GM21619 (cell line): Measurements from ENCODE around the gene SLC25A48.

Experiments
- ATAC-seq: cut with Tn5 transposase; IDR thresholded peaks from one replicate; pipeline ENCODE4 v1.9.1; 2021; ENCODE audit not compliant: unreplicated experiment

SLC25A48 gene

GRCh38 chr5:135913713-135914626 is 79.5 kb downstream of the SLC25A48 start:
- no peak for ATAC-seq

GRCh38 chr5:135915466-135916001 is 81.1 kb downstream of the SLC25A48 start:
- ATAC-seq = no peak

DNA sequence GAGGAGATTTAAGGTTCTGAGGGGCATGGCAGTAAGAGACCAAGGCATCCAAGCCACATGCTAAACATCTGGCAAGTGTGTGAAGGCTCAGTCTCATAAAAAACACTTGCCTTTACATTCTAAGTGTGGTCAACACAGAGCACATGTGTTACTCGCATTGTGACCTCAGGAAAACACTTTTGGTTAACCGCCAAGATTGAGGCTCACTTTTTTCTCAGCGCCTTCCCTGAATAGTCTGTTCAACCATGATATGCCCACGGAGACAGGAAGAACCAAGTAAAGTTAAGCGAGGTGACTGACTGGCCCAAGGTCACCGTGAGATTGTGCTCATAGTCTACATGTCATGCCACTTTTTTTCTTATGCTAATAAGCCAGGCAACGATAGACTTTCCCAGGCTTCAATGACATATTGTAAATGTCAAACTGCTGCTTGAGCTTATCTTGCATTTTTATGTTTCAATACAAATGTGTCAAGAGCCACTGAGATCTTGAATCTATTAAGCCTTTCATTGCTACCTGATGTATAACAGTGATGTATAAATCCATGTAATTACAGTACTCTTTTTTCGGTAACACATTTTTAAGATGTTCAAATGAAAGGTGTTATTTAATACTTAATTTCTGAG is 82.3 kb downstream of the SLC25A48 start:
- no peak for ATAC-seq

GRCh38 chr5:135920199-135920598 is 85.7 kb downstream of the SLC25A48 start:
- no peak for ATAC-seq

DNA sequence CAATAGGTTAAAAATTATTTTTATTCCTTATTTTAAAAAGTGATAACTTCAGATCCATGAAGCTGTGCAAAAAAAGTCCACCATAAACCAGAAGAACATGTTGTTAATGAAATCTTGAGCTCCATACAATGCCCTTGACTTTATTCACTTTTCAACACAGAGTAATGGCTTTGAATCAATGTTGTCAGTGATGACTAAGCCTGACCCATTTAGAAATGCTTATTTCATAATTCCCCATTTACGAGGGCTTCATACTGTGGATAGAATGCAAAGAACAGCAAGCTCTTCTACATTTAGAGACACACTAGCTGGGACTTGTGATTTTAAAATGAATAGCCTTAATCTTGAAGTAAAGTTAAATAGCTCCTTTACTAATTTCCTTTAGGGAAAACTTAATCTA is 86.9 kb downstream of the SLC25A48 start:
- ATAC-seq = no peak

DNA sequence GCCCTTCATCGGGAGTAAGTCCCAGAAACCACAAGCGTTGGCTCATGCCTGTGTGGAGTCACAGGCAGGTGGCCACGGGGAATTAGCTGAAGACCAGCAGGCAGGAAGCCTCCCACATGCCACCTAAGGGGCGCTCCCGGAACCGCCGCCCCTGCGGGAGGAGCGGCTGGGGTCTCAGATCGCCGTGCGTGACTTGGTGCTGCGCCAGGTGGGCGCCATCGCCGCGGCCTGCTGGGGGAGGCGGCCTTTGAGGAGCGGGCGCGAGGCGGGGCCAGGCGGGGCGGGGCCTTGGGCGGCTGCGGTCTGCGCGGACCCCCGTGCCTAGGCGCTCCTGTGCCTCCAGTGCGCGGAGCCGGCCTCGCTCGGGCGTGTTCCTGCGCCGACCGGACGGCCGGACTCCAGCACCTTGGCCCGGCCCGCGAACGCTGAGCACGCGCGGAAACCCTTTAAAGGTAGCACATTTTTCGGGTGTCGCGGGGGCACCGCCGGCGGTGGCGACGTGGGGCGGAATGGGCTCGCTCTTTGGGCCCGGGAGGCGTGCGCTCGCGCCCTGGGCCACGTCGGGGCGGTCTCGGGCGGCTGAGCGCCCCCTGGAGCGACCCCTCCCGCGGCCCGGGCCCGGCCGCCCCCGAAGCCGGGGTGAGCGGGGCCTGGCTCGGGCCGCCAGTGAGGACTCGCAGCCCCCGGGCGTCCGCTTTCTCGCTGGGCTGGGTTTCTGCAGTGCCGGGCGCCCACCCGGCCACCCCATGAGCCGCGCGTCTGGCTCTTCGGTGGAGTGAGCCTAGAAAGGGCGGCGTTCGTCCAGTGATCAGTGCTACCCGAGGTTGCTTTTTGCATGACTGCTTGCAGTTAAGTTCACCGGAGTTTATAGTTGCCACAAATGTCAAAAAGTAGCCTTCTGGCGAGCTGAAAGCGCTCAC is 95.8 kb downstream of the SLC25A48 start:
- no peak for ATAC-seq

- ATAC-seq = no peak
Observed at GRCh38 chr5:135930949-135931295, 96.5 kb downstream of the SLC25A48 start.

GRCh38 chr5:135934939-135935338 is 100.5 kb downstream of the SLC25A48 start:
- no peak for ATAC-seq

DNA sequence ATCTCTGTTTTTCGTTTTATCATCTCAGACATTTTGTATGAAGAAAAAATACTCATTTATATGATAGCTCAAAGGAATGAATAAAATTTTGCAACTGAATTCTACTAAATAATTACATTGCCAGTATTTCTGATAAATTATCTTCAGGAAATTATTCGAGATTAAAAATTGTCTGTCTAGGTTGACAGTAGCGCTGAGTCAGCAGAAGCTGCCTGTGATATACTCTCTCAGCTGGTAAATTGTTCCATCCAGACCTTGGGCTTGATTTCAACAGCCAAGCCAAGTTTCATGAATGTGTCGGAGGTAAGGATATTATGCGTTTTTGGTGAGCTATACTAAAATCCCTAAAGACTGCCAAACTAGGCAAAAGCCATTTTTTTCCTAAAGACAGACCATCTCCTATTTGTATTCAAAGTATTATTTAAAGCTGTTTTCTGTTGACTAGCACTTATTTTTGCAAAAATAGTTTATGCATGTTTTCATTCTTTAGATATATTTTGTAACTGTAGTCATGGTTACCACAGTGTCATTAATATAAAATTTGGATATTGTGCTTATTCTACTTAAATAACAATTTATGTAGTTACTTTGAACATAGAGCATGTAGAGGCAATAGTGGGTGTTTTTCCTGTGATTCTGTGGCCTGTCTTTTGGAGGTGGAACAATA is 102.9 kb downstream of the SLC25A48 start:
- ATAC-seq = no peak
